GM21526 (cell line): ENCODE results near the gene MUC6.

Source experiments
- ATAC-seq: cut with Tn5 transposase; IDR thresholded peaks from one replicate; pipeline ENCODE4 v1.9.1; 2021; ENCODE audit warnings: moderate library complexity; ENCODE audit not compliant: unreplicated experiment, low FRiP score

Gene MUC6

DNA sequence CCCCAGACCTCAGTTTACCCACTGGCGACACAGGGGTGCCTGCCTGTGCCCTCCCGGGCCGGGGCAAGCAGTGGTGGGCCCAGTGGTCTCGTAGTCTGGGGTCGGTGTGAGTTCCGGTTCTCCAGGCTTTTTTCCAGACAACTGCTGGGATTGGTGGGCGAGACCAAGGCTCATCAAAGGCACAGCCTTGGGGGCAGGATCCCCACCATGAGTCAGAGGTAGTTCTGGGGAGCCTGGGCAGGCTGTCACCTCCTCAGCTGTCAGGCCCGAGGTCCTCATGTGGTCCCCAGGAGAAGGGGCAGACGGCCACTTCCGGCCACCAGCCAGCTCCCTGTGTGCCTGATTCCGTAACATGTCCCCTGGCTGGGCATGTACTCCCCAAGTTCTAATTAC lies 37.3 kb upstream of the MUC6 start:
- ATAC-seq = no peak

DNA sequence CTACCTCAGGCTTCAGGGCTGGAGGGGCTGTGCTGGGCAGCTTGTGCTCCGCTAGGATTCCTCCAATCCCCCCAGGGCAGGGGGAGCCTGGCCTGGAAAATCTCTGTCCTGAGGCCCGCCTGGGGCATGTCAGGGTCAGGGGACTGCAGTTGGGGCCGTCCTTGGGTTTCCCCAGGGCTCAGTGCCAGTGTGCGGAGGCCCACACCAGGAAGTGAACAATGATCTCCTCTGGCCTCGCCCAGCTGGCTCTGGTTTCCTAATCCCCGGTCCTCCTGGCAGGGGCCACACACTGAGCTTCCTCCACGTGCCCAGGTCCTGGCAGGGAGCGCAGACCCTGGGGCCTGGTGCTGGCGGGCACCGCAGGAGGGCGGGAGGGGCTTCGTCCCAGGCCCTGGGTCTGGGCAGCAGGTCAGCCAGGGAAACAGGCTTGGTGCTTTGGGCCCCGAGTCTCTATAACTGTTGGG lies 36.8 kb upstream of the MUC6 start:
- no peak for ATAC-seq

GRCh38 chr11:1072821-1073231 lies 36.3 kb upstream of the MUC6 start:
- ATAC-seq = no peak

GRCh38 chr11:1072116-1072820 lies 35.8 kb upstream of the MUC6 start:
- ATAC-seq = no peak

DNA sequence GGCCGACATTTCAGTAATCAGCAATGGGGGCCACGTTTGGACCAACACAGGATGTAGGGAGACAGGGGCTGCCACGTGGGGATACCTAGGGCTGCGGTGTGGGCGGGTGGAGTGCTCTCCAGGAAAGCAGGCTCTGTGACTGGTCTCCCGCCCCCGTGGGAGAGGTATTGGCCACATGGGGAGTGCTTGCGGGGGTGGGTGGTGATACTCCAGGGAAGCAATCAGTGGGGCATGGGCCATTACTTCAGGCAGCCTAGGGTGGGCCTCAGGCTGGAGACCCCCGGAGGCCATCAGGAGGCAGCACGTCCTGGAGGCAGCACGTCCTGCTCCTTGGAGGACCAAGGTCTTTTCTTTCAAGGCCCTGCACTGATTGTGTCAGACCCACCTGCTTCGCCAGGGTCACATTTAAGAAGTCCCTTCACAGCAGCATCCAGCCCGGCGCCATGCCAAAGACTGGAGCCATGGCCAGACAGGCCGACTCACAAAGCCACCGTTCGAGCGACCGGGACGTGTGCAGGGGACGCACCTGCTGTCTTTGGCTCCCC lies 35.1 kb upstream of the MUC6 start:
- no peak for ATAC-seq

DNA sequence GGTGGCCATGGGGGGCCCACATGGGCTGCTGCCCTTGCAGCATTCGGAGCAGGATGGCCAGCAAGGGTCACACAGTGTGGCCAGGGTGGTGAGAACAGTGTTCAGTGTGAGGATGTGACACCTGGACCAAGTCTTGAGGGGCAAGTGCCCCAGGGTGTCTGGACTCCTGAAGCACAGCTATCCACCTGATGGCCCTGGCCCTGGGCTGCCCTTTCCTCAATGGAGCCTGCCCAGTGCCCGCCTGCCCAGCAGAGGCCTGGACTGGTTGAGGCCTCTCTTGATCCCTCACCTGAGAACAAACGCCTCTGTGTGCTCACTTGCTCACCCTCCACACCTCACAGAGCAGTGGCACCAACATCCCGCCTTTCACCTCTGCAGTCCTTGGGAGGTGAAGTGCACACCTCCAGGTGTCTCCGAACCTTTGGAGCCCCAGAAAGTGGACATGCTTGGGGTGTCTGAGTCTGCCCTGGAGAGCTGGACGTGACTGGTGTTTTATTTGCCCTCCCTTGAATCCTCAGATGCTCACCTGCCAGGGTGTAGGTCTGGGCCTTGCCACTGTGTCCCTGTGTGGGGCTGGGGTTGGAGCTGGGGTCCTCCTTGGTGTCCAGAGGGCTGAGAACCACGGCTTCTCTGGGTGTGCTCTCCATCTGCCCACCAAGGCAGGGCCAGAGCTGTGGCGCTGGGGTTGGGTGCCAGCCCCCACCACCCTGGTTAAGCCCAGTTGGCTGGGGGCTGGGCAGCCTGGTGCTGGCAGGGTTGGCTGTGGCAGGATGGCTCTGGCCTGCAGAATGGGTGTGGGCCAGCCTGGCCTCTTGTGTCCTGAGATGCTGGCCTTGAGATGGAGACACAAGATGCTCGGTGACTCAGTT lies 34.3 kb upstream of the MUC6 start:
- ATAC-seq = no peak

- no peak for ATAC-seq
These were observed 33.2 kb upstream of the MUC6 start for GRCh38 chr11:1069740-1070139.

DNA sequence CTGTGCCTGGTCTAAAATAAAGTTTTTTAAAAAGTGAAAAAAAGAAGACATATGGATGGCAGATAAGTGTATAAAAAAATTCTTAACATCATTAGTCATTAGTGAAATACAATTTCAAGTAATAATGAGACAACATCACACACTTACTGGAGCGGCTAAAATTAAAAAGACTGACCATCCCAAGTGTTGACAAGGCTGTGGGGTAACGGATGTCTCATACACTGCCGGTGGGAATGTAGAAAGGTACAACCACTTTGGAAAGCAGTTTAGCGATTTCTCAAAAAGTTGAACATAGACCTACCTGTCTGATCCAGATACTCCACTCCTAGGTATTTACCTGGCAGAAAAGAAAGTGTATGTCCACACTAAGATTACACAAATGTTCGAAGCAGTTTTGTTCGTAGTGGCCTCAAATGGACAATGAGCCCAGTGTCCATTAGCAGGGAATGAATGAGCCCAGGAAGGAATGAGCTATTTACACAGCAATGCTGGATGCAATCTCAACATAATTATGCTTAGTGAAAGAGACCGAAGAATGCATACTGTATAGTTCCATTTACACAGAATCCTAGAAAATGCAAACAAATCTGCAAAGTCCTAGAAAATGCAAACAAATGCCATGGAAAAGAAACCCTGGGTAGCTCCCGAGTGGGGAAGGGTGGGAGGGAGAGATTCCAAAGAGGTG lies 31.4 kb upstream of the MUC6 start:
- no peak for ATAC-seq

DNA sequence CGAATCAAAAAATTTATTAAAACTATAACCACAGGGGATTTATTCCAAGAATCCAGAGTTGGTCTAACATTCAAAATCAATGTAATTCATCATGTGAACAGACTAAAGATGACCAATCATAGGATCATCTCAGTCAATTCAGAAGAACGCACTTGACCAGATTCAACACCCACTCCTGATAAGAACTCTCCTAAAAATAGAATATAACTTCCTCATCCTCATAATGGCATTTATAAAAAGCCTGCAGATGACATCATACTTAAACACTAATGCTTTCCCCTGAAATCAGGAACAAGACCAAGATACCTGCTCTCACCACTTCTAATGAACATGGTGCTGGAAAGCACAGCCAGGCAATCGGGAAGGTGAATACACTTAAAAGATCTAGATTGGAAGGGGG lies 27.6 kb upstream of the MUC6 start:
- no peak for ATAC-seq

- ATAC-seq = no peak
These were observed 25.7 kb upstream of the MUC6 start for GRCh38 chr11:1062075-1062820.

- ATAC-seq = no peak
These were observed 24.5 kb upstream of the MUC6 start for GRCh38 chr11:1060852-1061616.

DNA sequence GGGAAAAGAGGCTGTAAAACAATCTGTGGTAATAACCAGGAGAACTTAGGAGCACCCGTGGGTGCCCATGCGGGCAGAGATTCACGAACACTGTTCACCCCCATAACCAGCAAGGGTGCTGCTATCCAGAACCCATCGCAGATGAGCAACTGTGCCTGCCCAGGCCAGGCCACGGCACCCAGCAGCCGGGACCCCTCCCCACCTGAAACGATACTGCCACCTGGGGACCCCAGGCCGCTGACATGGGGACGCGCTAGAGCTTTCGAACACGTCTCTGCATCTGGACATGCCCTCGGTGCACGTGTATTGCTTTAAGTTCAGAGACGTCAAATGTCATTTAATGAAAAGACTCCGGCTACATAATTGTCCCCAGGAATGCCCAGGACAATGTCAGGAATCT lies 23.9 kb upstream of the MUC6 start:
- no peak for ATAC-seq

GRCh38 chr11:1059759-1060158 lies 23.2 kb upstream of the MUC6 start:
- ATAC-seq = no peak

DNA sequence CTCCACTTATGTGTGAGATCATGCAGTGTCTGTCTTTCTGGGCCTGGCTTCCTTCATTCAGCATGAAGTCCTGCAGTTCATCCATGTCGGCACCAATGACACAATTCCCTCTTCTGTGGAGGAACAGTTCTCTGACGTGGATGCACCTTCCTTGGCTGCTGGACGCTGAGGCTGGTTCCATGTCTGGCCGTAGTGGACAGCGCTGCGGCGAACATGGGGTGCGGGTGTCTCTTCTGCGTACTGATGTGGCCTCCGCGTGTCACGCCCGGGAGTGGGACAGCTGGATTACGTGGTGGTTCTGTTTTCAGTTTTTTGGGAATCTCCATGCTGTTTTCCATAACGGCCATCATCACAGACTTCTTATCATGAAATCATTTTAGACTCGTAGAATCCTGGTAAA lies 21.3 kb upstream of the MUC6 start:
- no peak for ATAC-seq

- no peak for ATAC-seq
These were observed 19.7 kb upstream of the MUC6 start for GRCh38 chr11:1055990-1056771.

GRCh38 chr11:1055109-1055703 lies 18.7 kb upstream of the MUC6 start:
- no peak for ATAC-seq

DNA sequence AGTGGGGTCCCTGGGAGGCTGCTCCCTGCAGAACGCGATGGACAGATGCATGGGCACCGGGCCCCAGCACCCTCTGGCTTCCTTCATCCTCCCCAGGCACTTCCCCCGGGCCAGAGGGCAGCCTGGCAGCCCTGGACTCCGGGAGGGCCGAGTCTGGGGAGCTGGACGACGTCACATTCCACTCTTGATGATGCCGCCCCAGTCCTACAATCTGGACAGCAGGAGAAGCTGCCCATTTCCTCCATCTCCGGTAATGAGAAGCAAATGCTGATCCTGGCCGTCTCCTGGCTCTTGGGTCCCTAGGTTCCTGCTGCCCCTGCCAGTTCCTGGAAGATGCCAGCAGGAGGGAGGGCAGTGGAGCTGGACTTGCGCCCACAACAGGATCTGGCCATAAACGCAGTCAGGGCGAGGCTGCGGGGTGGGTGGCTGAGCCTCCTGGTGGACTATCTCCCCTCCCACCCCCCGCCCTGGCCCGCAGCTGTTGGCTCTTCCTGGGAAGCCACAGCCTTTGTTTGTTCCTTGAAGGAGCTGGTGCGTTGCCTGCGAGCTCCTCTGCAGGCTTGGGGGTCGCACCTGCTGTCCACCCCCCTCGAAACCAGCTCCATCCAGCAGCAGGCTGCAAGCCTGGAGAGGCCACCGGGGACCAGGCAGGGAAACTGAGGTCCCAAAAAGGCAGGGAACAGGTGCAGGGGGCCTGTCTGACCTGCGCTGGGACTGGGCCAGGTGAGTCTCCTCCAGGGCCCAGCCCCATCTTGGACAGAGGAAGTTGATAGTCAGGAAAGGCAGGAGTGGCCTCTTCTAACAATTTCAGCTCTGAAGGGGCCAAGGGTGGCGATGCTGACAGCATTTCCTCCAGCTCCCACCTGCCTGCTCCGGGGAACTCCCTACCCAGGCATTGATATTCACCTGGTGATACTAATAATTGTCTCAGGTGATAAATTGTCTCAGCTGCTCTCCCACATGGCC lies 17.9 kb upstream of the MUC6 start:
- ATAC-seq = no peak
